ENCODE measurements around the gene IGFBP5. TPM values are rescaled to one million over a fixed set of nuclear protein-coding genes. Genes with fewer than 3 reads are reported as not detected.

Gene IGFBP5
- total RNA-seq, 1 donor from 2014 or later, result 497 TPM

DNA sequence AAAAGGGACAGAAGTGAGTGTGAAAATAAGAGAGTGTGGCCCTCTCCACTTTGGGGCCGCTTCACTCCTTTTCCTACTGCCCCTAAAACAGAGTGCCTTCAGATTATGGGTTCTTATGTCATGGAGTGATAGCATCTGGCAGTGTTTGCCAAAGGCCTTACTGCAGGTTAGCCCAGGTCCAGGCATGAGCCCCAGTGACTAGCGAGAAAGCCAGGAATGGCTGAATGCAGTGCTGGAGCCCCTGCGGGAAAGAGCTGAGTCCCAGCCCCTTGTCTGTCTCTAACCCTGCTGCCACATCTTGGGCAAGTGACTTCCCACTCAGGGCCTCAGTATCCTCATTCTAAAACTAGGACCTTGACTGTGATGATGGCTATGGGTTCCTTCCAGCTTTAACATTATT is 6.0 kb downstream of the IGFBP5 start:
- DNase-seq (ENCODE audit: low spot score), result no peak

DNA sequence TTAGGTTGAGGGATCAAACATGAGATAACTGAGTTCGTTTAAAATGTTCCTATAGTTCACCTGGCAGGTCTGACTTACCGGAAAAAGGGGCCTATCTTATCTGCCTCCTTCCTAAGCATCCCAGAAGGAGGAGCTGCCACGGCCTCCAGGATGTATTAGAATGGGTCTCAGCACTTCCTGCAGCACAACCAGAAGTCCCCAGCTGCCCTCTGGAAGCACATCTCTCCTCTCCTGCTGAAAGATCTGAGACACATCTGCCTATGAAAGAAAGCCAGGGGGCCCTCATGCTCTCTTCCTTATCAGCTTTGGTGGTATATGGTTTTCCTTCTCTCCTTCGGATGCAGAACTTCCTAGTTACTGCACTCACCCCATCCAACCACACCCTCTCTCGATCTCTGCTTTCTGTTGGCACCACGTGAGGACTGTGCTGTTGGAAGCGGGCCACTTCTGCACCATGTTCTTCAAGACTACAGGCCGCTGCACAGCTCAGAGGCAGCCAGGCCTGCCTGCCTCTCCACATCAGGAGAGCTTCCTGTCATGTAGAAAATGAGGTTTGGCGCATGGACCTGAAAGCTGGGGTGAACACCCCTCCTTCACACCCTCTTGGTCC is 6.5 kb downstream of the IGFBP5 start:
- no peak for DNase-seq (ENCODE audit: low spot score)

DNA sequence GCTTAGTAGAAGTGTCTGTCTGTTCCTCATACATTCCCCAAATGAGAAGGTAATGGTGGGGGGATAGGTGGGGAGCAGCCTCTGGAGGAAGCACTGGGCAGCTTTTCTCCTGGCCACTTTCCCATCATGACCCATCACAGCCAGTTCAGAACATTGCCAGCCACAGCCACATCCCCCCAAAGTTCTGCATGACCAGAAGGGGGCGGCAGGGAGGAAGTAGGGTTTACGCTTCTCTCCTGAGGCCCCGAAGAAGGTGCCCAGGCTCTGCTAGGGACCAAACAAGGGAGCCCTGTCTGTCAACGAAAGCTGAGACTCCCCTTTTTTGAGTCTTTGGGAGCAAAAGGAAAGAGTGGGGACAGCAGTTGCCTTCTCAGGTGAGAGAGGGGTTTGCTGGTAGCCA is 7.7 kb downstream of the IGFBP5 start:
- DNase-seq (ENCODE audit: low spot score), result no peak

DNA sequence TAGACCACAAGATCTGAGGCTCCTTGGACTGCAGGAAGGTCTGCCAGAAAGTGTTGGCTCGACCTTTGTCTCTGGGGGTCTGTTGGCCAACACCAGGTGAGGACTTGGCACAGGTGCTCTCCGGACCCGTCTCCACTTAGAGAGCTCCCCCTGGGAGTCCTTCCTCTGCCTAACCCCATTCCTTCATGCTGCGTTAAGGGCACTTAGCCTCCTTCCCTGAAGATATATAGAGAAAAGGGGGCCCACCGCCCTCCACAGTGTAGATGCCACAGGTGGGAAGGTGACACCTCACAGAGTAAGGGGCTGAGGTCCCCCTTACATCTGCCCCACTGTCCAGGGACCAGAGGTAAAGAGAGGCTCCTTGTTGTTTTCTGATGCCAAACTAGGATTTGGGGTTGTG is 8.2 kb downstream of the IGFBP5 start:
- DNase-seq (ENCODE audit: low spot score), result no peak

DNA sequence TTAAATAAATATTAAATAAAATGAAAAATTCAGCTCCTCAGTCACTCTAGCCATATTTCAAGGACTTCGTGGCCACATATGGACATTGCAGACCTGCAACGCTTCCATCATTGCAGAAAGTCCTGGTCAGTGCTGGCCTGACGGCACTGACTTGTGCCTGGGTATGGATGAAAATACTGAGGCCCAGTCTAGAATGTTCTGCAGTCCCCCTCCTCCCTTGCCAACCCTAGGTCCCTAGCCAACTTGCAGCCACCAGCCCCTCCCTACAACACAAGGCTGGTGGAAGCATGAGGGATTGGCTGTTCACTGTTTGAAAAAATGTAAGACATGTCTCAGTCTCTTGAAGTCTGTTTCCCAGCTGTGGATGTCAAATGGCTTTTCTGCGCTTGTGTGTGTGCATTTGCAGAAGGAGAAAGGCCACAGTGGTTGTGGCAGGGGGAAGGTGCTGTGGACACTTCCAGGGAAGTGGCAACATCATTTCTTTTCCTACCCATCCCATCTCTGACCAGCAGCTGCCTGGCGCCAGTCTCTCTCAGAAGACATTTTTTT is 9.9 kb downstream of the IGFBP5 start:
- no peak for DNase-seq (ENCODE audit: low spot score)

DNA sequence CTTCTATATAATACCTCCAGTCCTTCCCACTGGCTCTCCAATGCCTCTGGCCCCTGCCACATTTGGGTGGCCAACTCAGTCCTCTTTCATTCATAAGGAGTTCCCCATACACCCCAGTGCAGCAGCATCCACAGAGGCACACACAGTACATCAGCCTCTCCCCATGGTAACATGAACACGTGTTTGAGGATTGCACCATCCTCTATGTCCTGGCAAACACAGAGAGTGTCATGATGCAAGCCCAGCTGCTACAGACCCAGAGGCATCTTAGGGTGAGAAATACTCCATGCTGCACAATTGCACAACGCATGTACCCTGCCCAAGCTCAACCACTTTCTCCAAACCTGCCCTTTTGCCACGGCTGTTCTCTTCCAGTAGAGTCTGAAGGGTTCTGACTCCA is 11.5 kb downstream of the IGFBP5 start:
- no peak for DNase-seq (ENCODE audit: low spot score)

DNA sequence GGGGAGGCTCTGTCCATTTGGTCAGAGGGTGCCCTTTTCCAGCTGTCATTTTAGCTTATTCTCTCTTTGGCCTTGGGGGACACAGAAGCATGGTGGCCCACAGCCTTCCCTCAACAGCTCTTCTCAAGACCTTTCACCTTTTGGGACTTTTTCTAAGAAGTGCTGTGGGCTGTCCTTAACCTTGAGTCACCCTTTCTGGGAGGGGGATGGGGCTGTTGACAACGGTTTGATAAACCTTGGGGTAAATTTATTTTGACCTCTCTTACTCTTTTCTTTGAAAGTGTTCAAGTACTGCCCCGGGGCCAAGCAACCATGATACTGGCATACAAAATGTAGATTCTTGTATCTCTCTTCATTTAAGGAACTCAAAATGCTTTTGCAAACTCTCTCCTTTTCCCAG is 13.7 kb downstream of the IGFBP5 start:
- no peak for DNase-seq (ENCODE audit: low spot score)

DNA sequence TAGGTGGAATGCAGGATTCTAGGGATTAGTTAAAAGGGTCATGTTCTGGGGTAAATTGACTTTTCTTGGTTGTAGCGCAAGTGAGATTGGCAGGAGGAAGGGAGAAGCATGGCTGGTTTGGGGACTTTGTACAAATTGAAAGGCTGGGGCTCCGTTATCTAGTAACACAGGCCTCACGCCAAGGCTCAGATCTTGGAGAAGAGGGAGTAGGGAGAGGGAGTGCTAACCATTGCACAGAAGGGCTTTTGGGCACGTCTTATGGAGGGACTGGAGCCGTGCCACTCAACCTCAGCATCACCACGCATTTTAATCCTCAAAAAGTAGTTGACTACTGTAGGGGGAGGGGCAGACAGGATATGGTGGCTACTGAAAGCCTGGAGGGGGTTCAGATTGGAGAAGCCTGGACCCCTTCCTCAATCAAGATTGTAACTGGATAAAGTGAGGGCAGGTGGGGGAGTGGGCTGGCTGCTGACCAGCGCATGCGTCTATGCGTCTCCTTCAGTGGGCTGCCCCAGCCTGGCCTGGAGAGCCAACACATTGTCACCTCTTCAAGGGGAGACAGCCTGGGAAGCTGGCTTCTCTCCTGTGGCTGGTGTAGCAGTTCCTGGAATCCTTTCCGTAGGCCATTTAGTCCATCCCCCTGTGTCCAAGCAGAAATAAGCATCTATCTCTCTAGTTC is 14.3 kb downstream of the IGFBP5 start:
- no peak for DNase-seq (ENCODE audit: low spot score)

DNA sequence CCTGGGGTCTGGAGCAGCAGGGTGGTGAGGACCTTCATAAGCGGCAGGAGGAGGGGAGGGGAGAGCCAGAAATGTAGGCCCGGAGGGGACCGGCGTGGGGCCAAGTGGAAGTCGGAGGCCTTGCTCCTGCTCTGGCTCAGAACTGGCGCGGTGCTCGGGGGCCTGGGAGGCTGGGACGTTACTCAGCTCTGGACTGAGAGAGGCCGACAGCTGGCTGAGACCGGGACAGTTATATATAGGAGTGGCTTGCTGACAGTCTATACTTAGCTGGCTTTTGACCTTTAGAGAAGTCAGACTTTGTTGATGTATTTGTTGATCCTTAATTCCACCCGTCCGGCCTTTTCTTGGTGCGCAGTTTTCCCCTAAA is 15.7 kb downstream of the IGFBP5 start:
- DNase-seq (ENCODE audit: low spot score), result no peak

DNA sequence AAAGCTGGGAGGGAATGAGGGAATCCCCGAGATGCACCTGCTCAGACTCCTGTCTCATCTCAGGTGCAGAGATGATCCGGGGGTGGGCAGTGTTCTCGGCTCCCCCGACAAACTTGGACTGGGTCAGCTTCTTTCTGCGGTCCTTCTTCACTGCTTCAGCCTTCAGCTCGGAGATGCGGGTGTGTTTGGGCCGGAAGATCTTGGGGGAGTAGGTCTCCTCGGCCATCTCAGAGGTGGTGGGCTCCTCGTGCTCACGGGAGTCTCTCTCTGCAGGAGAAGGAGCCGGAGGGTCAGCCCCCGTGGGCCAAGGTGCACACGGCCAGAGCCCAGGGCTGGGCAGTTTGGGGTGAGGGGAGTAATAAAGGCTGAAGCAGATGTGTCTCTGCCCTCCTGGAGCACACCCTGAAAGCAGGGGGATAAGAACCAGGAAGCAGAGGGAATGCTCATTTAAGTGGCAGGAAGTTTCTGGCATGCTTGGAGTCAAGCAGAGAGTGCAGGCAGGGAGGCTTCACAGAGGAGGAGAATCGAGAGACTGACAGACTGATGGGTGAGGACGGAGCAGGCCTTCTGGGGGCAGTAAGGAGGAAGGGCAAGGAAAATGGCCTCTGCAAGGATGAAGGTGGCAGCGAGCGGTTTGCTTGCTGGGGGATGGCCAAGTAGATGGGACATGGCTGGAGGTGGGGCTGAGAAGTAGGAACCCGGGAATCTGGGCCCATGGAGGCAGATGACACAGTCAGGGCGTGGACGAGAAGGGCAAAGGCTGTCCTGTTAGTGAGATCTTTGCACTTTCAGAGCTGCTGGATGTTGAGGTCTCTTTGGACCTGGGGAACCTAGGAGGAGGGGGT is 16.3 kb downstream of the IGFBP5 start:
- no peak for DNase-seq (ENCODE audit: low spot score)

DNA sequence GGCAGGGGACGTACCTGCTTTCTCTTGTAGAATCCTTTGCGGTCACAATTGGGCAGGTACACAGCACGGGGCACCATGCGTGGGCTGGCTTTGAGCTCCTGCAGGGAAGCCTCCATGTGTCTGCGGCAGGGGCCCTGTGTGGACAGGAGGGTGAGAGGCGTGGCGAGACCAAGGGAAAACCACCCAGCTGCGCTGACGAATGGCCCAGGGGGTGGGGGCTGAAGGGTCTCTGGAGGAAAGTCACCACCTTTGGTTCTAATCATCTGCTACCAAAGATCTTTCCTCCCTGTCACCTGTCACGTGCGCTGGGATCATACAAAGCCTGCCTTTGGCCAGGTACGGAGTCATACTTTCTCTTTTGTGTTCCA is 17.3 kb downstream of the IGFBP5 start:
- no peak for DNase-seq (ENCODE audit: low spot score)

DNA sequence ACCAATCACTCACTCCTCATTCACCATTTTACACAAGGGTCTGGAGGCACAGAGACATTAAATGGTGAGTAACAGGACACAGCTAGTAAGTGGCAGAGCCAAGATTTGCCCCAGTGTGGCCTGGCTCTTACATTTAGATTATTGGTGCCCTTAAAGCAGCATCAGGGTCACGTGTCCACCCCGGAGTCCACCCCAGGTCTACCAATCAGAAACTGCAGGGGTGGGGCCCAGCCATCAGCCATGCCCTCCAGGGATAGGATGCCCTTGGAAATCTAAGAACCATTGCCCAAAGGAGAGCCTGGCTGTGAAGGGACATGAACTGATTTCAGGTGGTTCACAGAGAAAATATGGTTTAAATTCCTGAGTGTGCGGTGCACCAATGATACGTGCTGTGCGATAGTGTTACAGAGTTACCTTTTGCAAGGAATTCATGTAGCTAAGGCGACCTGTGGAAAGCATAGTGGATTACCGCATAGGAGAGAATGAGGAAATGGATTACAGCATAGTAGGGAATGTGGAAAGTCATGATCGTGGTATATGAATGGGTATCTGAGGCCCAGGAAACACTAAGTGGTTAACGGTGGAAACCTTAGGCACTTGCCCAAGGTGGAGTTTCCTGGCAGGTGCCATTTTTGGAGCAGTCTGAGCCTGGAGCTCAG is 17.8 kb downstream of the IGFBP5 start:
- no peak for DNase-seq (ENCODE audit: low spot score)

DNA sequence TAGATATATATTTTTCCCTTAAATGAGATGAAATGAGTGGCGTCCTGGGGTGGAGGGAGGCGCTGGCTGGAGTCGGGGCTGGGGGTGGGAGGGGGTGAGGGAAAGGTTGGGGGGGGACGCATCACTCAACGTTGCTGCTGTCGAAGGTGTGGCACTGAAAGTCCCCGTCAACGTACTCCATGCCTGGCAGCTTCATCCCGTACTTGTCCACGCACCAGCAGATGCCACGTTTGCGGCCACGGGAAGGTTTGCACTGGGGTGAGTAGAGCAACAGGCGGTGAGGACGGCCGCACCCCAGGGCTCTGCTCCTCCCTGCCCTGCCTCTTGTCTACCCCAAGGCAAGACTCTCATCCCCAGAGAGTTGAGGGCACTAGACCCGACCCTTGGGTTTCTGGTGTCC is 18.7 kb downstream of the IGFBP5 start:
- DNase-seq (ENCODE audit: low spot score), result no peak

DNA sequence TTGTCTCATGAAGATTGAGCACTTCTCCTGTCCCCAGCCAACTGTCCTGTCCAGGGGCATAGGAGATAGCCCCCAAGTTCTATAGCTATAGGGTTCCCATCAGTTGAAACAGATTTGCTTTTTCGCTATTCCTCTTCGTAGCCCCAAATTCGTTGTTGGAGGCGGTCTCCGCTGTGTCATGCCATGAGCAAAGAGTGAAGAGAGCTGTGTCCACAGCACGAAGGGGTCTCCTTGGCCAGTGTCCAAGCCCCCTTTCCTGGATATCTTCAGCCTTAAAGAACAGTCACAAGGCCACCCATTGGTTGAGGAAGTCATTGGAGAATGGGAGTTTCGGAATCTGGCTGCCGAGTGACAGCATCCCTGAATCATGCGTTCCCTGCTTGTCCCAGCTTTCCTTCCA is 21.0 kb downstream of the IGFBP5 start:
- no peak for DNase-seq (ENCODE audit: low spot score)

DNA sequence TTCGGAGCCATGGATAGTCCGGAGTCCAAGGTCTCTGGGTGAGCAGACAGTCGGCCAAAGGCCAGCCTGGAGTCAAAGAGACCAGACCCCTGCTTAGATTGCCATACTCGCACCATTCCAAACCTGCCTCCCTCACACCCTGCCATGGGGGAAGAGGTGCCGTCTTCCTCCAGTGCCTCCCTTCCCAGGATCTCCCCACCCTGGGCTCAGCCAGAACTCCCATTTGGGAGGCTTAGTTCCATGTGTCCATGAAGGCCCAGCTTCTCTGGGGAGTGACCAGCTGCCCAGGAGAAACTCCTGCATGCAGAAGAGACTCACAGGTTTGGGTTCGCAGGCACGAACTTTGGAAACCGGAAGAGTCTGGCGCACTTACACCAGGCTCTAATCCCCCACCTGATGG is 21.7 kb downstream of the IGFBP5 start:
- DNase-seq (ENCODE audit: low spot score), result no peak

DNA sequence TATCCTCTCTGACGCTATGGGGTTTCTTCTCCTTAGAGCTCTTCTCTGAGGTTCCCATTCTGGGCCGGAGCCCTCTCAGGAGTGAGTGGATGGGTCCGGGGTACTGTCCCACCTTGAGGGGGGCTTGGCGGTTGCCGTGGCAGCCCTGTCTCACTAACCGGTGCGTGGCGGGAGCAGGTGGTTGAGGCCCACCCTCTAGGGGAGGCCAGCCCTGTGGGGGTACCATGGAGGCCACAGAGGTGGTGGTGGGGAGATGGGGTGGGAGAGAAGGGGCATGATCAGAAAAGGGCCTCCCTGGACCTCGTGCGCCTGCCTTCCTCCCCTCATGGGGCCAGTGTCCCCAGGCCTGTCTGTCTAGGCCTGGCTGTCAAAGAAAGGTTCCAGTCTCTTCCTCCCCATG is 22.3 kb downstream of the IGFBP5 start:
- DNase-seq (ENCODE audit: low spot score), result no peak

DNA sequence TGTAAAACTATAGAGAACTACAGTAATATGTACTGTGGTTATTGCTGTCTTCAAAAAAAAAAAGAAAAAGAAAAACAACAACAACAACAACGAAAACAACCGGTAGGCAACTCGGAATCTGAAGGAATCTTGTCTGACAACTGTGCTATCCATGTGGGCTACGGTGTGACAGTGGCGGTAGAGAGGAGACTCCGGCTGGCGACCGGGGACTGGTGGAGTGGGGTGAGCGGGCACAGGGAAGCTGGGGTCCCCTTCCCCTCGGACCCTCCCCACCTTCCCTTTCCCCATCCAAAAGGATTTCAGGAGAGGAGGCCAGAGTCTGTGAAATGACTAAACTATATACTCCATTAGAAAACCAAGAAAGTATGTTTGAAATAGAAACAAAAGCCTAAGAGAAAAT is 22.9 kb downstream of the IGFBP5 start:
- no peak for DNase-seq (ENCODE audit: low spot score)

DNA sequence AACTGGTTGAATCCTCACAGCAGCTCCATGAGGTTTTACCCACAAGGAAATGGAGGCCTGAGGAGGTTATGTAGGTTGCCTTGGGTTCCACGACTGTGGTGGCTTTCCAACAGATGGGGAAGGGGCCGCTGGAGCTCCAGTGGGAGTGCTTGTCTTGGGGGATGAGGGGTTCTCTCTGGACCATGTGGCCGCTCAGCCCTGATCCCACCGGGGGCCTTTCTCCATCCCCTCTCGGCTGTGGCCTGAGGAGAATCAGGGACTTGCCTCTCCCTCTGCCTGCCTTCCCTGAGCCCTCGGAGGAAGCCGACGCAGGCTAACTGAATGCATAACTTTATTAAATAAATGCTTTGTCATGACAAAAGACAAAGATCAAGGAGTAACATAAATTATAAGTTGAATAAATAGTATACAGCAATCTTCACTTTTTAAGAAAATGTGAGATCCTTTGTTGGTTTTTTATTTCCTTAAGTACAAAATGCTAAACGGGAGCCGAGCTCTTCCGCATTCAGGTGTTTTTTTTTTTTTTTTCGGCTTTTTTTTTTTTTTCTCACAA is 23.5 kb downstream of the IGFBP5 start:
- DNase-seq (ENCODE audit: low spot score), result no peak

DNA sequence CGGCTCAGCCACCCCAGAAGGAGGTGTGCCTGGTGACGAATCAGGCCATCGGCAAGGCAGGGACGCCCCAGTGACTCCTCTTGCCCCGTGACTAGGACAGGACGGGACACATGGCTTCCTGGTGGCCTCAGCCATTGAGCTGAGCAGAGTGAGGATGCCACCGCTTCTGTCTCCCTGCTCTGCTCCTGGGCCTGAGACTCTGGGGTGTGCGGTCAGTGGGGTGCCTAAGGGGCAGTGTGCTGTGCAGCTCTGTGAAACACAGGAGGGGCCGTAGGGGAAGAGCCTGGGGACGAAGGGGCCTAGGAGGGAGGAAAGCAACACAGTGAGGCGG is 24.3 kb downstream of the IGFBP5 start:
- DNase-seq (ENCODE audit: low spot score), result no peak

DNA sequence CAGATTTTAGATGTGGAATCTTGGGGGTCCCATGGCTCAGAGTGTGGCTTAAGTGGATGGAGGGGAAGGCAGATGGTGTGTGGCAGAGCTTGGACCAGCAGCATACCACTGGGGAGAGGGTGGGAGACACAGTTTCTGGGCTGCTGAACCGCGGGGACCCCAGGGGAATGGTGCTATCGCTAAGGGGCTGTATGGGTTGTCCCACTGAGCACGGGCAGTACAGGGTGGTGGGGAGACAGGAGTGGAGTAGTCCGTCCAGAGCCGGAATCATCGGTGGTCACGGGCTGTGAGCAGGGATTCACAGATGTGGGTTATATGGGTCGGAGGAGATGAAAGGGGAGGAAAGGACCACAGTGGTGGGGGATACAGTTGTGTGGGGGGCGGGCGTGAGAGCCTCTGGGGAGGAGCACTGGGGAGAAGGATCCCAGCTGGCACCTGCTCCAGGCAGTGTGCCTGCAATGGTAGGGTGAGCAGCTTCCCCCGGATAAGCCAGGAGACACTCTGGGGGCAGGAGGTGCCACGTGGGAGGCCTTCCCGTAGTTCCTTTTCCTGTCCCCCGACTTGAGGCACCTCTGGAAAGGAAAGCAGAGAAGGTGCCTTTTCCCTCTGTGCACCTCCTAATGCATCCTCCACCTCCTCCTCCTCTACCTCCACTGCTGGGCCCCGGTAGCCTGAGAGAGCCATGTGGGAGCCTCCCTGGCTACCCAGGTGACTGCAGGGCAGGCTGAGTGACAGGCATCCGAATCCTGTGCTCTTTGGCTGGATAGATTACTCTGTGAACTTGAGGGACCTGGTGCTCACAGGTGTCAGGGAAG is 24.9 kb downstream of the IGFBP5 start:
- no peak for DNase-seq (ENCODE audit: low spot score)
